ENCODE measurements around the gene NRROS.

The NRROS gene

DNA sequence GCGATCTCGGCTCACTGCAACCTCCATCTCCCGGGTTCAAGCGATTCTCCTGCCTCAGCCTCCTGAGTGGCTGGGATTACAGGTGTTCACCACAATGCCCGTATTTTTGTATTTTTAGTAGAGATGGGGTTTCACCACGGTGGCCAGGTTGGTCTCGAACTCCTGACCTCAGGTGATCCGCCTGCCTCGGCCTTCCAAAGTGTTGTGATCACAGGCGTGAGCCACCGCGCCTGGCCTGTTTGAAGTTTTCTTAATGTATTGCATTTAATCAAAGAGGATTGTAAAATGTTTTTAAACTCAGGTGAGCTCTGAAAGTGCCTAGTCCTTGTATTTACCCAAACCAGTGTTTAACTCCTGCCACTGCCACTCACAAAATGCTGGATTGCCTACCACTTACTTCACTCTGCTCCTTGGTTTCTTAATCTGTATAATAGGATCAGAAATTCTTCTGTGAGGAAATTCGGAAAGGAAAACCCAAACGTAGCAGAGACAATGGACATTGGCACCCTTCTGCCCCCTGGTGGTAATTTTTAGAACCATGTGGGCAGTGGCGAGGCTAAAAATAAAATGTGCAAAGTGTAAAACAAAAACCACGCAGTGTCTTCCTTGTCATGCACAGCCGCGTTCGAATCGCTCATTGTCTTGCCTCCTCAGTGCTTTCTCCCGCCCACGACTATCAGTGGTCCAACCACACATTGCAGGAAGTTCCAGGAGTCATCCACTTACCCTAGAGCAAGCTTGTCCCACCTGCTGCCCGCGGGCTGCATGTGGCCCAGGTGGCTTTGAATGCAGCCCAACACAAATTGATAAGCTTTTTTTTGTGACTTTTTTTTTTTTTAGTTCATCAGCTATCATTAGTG is 45.3 kb downstream of the NRROS start:
- peak; percentile 68 for DNase-seq (ENCODE audit: low read depth, low spot score)

DNA sequence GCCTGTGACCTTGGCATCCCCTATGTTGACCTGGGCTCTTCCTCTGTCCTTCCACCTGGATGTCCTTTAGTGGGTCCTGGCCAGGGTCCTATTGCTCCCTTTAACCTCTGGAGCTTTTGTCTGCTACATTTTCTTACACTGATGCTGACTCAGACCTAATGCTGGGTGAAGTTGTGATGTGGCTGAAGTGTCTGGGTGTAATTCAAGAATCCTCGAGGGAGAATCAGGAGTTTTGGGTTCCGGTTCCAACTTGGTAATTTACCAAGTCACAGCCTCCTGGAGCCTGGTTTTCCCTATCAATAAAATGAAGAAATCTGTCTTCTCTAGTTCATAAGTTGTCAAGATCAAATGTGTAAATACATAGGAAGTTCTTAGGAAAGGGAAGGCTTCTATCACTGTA is 46.9 kb downstream of the NRROS start:
- DNase-seq (ENCODE audit: low read depth, low spot score): no peak

DNA sequence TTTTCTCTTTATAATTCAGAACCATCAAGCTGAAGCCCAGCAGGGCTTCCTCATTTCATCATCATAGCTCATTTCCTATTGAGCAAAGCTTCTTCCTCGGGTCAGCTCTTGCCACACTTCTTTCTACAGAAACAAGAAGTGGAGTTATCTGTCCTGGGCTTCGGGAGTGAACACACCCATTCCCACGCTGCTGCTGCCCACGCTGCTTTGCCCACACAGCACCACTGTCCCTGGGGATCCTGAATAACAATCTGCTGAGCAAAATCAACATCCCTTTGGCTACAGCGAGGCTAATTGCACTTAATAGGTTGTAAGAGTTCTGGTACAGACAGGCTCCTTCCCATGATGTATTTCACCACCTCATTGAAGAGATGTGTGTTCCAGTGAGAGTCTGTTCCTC is 48.9 kb downstream of the NRROS start:
- no peak for DNase-seq (ENCODE audit: low read depth, low spot score)

DNA sequence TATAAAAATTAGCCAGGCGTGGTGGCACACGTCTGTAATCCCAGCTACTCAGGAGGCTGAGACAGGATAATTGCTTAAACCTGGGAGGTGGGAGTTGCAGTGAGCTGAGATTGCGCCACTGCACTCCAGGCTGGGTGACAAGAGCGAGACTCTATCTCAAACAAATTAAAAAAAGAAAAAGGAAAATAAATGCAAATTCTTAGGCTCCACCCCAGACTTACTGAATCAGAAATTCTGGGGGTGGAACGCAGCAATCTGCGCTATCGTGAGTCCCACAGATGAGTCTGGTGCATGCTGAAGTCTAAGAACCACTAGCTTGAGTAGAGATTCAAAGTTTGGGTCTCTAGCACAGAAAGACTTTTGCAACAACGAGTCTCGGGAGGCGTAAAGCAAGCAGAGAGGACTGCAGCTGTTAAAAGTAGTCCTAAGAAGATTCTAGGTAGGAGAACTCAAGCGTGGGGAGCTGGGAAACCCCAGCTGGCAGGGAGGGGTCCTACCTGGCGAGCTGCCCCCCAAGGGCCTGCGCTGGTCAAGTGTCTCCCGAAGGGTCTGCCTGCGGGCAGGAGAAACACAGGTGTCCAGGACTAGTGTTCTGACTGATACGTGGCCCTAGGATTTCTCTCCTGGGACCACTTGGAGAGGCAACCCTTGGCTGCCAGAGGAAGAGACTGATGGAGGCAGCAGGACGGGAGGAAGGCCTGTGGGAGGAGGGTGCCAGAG is 50.6 kb downstream of the NRROS start:
- DNase-seq (ENCODE audit: low read depth, low spot score): no peak

DNA sequence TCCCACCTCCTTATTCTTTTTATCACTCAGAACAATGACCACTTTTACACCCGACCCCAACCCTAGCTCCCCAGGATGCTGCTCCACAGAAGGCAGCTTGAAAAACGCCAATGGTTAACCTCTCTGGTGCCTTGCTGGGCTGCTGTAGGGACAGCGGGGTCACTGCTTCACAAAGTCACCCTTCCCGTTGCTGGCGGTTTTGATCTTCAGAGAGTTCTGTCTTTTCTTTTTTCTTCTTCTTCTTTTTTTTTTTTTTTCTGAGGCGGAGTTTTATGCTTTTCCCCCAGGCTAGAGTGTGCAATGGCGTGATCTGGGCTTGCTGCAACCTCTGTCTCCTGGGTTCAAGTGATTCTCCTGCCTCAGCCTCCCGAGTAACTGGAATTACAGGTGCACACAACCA is 51.9 kb downstream of the NRROS start:
- DNase-seq (ENCODE audit: low read depth, low spot score): no peak

DNA sequence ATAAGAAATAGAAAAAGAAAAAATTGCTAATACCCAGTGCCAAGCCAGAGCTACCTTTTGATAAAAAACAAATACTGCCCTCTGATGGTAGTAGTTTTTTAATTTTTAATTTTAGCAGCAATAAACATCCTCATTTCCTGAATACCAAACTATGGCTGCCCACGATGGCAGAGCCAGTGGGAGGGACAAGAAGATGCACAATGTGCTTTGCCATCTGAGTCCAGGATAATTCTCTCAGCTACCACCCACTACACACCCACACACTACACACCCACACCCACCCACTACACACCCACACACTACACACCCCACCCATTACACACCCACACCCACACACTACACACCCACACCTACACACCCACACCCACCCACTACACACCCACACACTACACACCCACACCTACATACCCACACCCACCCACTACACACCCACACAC is 54.7 kb downstream of the NRROS start:
- no peak for DNase-seq (ENCODE audit: low read depth, low spot score)

DNA sequence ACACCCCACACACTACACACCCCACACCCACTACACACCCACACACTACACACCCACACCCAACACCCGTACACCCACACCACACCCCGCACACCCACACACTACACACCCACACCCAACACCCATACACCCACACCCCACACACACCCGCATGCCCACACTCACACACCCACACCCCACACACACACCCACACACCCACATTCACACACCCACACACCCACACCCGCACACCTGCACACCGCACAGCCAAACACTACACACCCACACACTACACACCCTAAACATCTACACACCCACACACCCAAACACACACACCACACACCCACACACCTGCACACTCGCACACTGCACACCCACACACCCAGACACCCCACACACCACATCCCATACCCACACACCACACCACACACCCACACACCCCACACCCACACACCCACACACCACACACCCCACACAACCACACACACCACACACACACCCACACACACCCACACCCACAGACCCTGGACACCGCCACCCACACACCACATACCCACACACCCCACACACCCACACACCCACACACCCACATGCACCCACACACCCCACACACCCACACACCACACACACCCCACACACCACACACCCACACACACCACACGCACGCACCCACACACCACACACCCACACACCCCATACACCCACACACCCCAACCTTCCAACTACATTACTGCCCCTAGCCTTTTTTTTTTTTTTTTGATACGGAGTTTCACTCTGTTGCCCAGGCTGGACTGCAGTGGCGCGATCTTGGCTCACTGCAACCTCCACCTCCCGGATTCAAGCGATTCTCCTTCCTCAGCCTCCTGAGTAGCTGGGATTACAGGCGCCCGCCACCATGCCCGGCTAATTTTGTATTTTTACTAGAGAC is 55.7 kb downstream of the NRROS start:
- DNase-seq (ENCODE audit: low read depth, low spot score): no peak

DNA sequence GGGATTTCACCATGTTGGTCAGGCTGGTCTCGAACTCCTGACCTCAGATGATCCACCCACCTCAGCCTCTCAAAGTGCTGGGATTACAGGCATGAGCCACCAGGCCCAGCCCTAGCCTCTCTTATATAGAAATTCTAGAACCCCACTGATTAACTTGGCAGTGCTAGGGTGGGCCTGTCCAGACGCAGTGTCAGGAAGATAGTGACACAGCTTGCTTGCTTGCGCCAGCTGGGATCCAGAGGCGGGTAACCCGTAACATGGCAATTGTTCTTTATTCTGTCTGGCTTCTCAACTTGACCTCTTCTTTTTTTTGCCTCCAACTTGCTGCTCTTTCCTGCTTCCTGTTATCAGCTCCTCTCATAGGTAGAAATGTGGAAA is 56.3 kb downstream of the NRROS start:
- DNase-seq (ENCODE audit: low read depth, low spot score): no peak

DNA sequence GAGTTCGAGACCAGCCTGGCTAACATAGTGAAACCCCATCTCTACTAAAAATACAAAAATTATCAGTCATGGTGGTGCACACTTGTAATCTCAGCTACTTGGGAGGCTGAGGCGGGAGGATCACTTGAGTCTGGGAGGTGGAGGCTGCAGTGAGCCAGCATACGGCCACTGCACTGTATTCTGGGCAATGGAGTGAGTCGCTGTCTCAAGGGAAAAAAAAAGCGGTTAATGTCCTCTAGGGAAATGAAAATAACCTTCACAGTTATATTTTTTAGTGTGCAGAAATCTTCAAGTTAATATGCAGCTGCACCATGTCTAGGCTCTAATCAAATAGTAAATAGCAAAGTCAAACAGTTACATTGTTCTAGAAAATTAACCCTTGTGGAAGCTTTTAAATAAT is 57.8 kb downstream of the NRROS start:
- no peak for DNase-seq (ENCODE audit: low read depth, low spot score)

DNA sequence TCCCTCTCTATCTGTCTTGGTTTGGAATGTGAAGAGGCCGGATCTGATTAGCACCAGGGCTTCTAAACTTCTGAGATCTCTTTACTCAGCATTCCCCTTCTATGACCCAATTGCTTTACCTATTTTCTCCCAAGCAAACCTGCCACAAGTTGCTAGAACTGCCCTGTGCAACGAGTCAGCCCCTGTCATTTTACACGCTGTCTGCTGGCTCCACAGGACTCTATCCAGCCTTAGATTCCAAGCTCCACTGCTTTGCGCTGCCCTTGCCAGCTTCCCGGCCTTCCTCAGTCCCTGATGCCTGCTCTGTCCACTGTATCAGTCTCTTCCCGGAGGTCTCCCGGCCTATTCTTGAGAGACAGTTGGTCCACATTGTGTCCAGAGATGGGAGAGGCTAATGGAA is 60.3 kb downstream of the NRROS start:
- DNase-seq (ENCODE audit: low read depth, low spot score): no peak

DNA sequence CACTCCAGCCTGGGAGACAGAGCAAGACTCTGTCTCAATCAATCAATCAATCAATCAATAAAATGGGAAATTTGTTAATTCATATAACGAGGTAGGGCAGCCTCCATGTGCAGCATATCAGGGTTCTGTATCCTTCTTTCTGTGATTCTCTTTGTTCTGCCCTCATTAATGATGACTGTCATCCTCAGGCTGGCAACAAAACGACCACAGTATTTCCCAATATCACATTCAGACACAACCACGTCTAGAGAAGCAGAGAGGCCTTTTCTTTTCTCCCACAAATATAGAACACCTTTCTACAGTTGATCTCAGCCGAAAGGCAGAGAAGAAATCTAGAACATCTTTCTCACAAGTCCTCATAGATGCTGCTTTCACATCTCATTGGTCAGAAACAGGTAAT is 61.3 kb downstream of the NRROS start:
- no peak for DNase-seq (ENCODE audit: low read depth, low spot score)

DNA sequence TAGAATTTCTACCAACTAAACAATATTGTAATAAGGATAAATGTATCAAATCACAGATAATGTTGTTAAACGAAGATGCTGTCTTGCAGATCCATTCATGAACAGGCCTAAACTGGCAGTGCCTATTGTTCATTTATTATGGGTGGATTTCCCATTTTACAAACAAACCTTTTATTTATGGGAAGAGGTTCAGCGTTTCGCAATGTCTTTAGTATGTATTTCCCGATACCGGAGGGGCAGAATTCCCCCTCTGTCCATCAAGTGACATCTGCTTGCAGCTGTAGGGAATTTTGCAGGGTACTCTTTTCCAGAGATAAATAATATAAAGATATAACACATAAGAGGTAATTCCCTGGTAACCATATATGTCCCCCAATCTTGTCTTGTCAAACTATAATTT is 66.8 kb downstream of the NRROS start:
- no peak for DNase-seq (ENCODE audit: low read depth, low spot score)

DNA sequence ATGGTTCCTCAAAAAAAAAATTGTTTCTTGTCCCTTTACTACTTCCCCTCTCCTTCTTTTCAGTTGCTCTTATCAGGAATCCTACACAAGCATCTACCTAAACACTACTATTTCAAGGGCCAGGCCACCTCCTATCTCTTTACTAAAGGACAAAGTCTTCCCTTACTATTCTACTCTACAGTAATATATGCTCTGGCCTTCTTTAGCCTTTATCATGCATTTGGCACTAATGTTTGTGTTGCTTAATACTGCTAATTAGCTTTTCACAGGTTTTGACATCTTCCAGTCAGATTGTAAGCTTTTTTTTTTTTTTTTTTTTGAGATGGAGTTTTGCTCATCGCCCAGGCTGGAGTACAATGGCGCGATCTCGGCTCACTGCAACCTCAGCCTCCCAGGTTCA is 67.2 kb downstream of the NRROS start:
- no peak for DNase-seq (ENCODE audit: low read depth, low spot score)

DNA sequence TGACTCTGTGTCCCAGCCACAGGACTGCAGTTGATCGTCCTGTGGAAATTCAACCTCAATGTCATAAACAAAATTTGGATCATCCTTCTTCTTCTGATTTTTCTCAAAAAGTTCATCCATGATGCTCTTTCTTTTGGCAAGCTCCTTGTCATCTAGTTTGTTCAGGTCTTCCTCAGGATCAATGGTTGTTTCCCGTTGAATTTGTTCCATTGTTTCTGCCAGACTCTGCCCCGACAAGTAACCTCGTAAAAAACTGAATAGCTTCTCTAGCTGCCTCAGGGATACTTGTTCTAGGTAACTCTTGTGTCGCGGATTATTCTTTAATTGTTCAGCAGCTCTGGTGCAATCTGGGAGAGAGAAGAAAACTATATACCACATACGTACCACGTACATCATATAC is 68.1 kb downstream of the NRROS start:
- no peak for DNase-seq (ENCODE audit: low read depth, low spot score)

DNA sequence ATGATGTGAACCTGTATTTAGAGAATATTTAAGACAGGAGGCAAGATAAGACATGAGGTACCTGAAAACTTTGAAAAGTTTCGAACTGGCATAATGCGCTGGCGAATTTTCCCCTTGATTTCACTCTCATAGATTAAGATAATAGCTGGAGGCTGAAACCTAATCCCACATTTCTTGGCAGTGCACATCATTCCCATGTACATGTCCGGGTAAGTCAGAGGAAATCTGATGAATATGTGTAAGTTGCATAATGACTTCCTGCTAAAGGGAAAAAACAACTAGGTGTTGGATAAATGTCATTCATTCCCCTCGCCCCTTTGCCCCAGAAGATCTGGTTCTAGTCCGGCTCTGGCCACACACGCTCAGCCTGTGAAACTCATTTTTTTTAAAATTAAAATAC is 69.0 kb downstream of the NRROS start:
- no peak for DNase-seq (ENCODE audit: low read depth, low spot score)

Data from ELF-1 (cell line).